ENCODE data around the gene RNF150.

- TF ChIP-seq CTCF (IDR thresholded peaks at IDR 0.05; ENCODE audit: insufficient read depth, low read length) (no peak), POLR2AphosphoS5 (IDR thresholded peaks at IDR 0.05; ENCODE audit: low read depth) (no peak), REST (IDR thresholded peaks at IDR 0.05; ENCODE audit: insufficient replicate concordance, low read depth) (no peak)
These were observed 200.7 kb downstream of the RNF150 start for GRCh38 chr4:140932501-140933045.
